ENCODE data around the gene NRXN3.

The NRXN3 gene

GRCh38 chr14:78664841-78665240 lies 494.7 kb downstream of the NRXN3 start:
- DNase-seq (ENCODE audit: low read depth) = no peak
- H3K4me3 ChIP-seq (ENCODE audit: low read depth, low read length) = no peak overlapping the region
- TF ChIP-seq CTCF (IDR thresholded peaks at IDR 0.05; ENCODE audit: low read depth, low read length, missing control alignments) = no peak

DNA sequence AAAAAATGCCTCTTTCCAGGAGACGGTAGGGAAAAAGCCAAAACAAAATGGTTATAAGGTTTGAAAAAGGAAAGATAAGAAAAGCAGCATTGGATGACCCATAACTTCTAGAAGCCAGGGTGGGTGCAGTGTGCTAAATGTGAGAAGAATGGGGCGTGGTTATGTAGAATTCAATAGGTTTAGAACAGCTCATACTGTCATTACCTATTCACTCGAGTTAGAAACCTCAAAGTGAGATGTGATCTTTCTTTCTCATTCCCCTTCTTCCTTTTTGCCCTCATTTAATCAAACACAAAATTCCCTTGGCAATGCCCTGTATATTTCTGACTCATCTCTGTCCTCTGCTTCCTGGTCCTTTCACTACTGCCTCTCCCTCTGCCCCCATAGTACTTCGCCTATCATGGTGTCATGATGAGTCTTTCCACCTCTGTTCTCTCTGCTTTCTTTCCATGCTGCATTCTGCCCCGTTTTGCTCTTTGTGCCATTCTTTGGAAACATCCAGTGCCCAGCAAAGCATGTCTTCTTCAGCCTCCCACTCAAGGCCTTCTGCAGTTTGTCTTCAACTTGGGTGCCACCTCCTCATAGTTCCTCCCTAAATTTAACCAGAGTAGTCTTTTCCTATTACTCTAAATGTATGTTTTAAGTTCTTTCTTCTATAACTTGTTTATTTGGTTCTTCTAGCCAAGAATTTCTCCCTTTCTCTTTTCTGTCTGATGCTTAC lies 496.3 kb downstream of the NRXN3 start:
- no peak for TF ChIP-seq CTCF (IDR thresholded peaks at IDR 0.05; ENCODE audit: low read depth, low read length, missing control alignments)
- H3K4me3 ChIP-seq (ENCODE audit: low read depth, low read length) = no peak overlapping the region
- no peak for DNase-seq (ENCODE audit: low read depth)

DNA sequence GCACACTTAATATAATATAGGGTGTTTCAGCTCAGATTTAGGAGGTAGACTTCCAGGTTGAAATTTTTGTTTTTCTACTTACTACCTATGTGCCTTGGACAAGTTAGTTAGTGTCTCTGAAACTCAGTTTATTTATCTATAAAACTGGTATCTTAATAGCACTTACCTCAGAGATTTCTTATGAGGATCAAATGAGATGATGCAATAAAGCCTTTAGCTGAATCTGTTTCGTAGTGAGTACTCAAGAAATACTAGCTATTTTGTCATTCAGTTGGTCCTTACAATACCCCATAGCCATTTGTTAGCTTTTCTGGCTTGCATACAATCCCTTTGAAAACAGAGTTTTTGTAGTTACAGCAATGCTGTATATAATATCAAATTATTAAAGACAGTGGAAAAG lies 497.0 kb downstream of the NRXN3 start:
- H3K4me3 ChIP-seq (ENCODE audit: low read depth, low read length) = no peak overlapping the region
- no peak for DNase-seq (ENCODE audit: low read depth)
- TF ChIP-seq CTCF (IDR thresholded peaks at IDR 0.05; ENCODE audit: low read depth, low read length, missing control alignments) = no peak

DNA sequence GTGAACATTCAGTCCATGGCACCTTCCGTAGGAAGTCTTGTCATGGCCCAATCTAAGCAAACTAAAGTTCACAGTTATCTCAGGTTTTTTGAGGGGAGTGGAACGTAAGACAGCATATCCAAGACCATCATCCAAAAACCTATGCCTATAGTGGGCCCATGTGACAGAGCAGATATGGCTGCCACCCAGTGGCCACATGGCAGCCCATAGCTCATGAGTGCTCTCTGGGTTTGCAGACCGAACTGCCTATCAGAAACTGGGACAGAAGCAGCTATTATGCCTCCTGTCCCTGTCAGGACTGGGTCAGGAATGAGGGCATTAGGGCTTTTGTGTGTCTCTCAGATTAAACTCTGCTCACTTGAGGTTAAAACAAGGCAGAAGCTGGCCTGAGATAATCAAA lies 503.7 kb downstream of the NRXN3 start:
- no peak for TF ChIP-seq CTCF (IDR thresholded peaks at IDR 0.05; ENCODE audit: low read depth, low read length, missing control alignments)
- no peak overlapping the region for H3K4me3 ChIP-seq (ENCODE audit: low read depth, low read length)
- no peak for DNase-seq (ENCODE audit: low read depth)

GRCh38 chr14:78674820-78675219 lies 504.6 kb downstream of the NRXN3 start:
- DNase-seq (ENCODE audit: low read depth) = no peak
- H3K4me3 ChIP-seq (ENCODE audit: low read depth, low read length) = no peak overlapping the region
- TF ChIP-seq CTCF (IDR thresholded peaks at IDR 0.05; ENCODE audit: low read depth, low read length, missing control alignments) = no peak

DNA sequence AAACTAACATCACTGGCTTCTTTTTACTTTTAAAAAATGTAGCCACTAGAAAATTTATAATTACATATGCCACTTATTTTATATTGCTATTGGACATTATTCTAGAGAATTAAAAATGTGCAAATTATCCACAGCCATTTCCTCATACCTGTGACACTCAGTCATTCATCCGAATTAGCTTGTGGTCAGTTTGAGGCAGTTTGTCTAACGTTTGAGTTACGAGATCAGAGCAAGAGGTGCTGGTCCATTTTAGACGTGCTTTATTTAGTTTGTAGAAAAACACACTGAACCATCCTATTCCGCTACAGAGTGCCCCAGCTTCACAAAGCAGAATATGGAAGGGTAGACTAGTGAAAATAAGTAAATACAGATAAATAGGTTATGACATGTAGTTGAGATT lies 513.0 kb downstream of the NRXN3 start:
- no peak for DNase-seq (ENCODE audit: low read depth)
- no peak overlapping the region for H3K4me3 ChIP-seq (ENCODE audit: low read depth, low read length)
- no peak for TF ChIP-seq CTCF (IDR thresholded peaks at IDR 0.05; ENCODE audit: low read depth, low read length, missing control alignments)

DNA sequence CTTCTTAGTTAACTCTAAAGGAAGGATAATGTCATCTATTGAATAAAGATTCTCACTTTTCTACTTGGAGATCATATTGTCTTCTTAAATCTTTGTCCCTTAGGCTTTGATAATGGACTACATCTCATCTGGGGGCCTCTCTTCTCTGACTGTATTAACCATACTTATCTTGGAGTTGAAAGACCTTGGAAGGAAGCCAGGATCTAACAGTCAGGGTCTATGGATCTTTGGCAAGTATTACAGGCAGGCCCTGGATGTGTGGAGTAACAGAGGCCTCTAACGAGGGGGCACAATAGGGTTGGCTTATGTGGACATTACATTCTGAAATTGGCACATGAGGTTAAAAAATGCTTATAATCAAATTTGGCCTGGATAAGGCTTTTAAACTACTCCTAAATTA lies 513.8 kb downstream of the NRXN3 start:
- no peak for TF ChIP-seq CTCF (IDR thresholded peaks at IDR 0.05; ENCODE audit: low read depth, low read length, missing control alignments)
- no peak overlapping the region for H3K4me3 ChIP-seq (ENCODE audit: low read depth, low read length)
- DNase-seq (ENCODE audit: low read depth) = no peak
